ENCODE measurements around the gene MRC1.

DNA sequence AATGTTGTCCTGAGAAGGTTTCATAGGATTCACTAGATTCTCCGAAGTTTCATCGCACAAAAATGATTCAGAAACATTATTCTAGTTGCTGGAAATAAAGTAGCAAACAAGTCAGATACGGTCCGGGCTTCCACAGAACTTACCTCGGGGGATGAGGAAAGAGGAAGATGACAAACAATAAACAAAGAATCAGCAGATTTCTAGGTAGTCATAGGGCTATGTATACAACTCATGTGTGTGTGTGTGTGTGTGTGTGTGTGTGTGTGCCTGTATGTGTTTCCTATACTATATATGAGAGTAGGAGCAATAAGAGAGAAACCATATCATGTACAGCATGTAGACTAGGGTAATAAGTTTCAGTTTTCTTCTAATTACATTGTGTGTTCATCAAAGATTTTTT, 40.7 kb upstream of the MRC1 start:
- TF ChIP-seq SIN3A (IDR thresholded peaks at IDR 0.05; ENCODE audit: borderline replicate concordance, insufficient read depth, low read length), result no peak
- no peak for TF ChIP-seq POLR2AphosphoS5 (IDR thresholded peaks at IDR 0.05; ENCODE audit: low read depth, low read length)
- no peak for TF ChIP-seq TAF1 (IDR thresholded peaks at IDR 0.05; ENCODE audit: borderline replicate concordance, insufficient read depth, low read length)
